ENCODE measurements around the gene ECE2. TPM values are rescaled to one million over a fixed set of nuclear protein-coding genes. Genes with fewer than 3 reads are reported as not detected.
A peak's percentile ranks its signal among the peaks of the same experiment; 100 is the strongest.

Gene ECE2
- total and polyA plus RNA-seq, 10 donors, result not detected

DNA sequence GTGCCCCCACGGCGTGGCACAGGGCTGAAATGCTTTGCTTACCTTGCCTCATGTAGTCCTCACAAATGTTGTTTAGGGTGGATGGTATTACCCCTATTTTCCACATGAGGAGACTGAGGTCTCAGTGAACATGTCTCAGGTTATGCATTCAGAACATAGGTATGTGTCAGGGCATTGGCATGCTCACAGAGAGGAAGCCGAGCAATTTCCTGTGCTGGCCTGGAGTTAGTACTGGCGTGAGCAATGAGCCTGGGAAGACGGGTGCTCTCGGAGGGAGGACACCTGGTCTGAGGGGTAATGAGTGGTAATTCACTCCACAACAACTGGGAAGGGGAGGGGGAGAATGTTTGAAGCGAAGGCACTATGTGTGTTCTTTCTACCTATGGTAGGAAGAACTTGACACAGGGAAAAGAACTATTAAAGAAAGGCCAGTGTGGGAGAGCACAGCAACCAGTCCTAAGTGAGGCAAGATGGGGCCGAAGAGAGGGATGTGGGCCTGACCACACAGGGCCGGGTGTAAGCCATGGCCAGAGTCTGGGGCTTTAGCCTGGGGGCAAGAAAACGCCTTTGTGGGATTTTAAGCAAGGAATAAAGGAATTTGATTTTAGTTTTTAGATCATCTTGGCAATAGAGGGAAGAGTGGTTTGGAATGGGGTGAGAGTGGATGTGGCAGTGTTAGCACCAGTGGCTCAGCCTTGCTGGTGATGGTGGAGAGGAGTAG is 56.7 kb downstream of the ECE2 start:
- H3K27me3 ChIP-seq (replicated peaks in 1 of 7), result no peaks in the 10 kb centered on the region
- 67 to 81% (median 71%) methylated on average over 10 of the region's 10 CpGs for WGBS, 5 donors
- TF ChIP-seq POLR2A (IDR thresholded peaks at IDR 0.05) (no peak), POLR2AphosphoS5 (IDR thresholded peaks at IDR 0.05) (peak in 2 of 3 donors; percentile 7 to 30)
- intact Hi-C loops (cut with DNase I; ENCODE audit: low total_unique reads), result no loop called here
- H3K27ac ChIP-seq, result peak overlapping the region in 3 of 8 donors; percentile 17 to 56 (median 33)
- H3K4me1 ChIP-seq, result peaks cover 8 to 58% (median 31%) of the 10 kb centered on the region in 6 donors
- no peak for DNase-seq
- H3K4me3 ChIP-seq, result no peak overlapping the region
- peaks cover 11 to 80% (median 78%) of the 10 kb centered on the region in 6 donors for H3K36me3 ChIP-seq
- no peaks in the 10 kb centered on the region for H3K9me3 ChIP-seq

DNA sequence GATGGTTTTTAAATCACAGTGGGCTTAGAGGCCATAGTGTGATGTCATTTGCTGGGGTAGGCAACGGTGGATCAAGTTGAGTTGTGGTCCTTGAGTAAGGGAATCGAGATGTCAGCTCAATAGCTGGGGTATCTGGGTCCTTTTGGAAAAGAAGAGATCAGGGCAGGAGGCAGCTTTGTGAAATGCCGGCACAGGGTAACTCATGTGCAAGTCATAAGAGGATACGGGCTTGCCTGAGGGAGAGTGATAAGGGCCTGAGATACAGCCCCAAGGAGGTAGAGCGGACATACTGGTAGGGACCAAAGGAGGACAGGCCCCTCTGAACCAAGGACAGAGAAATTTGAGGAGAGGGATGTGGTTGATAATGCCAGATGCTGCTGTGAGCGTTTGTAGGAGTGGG is 57.4 kb downstream of the ECE2 start:
- Histone ChIP-seq H3K9me3 (no peaks in the 10 kb centered on the region), H3K27ac (peak overlapping the region in 1 of 8 donors; percentile 33), H3K4me3 (no peak overlapping the region), H3K4me1 (peaks cover 8 to 64% (median 35%) of the 10 kb centered on the region in 6 donors), H3K36me3 (peaks cover 11 to 73% (median 71%) of the 10 kb centered on the region in 6 donors), H3K27me3 (replicated peaks in 1 of 7) (no peaks in the 10 kb centered on the region)
- intact Hi-C loops (cut with DNase I; ENCODE audit: low total_unique reads), result no loop called here
- TF ChIP-seq POLR2A (IDR thresholded peaks at IDR 0.05), result no peak
- TF ChIP-seq, protein P1, sequence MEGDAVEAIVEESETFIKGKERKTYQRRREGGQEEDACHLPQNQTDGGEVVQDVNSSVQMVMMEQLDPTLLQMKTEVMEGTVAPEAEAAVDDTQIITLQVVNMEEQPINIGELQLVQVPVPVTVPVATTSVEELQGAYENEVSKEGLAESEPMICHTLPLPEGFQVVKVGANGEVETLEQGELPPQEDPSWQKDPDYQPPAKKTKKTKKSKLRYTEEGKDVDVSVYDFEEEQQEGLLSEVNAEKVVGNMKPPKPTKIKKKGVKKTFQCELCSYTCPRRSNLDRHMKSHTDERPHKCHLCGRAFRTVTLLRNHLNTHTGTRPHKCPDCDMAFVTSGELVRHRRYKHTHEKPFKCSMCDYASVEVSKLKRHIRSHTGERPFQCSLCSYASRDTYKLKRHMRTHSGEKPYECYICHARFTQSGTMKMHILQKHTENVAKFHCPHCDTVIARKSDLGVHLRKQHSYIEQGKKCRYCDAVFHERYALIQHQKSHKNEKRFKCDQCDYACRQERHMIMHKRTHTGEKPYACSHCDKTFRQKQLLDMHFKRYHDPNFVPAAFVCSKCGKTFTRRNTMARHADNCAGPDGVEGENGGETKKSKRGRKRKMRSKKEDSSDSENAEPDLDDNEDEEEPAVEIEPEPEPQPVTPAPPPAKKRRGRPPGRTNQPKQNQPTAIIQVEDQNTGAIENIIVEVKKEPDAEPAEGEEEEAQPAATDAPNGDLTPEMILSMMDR (IDR thresholded peaks at IDR 0.05 in 8 of 11, conservative IDR thresholded peaks at IDR 0.05 in 3 of 11), result no peak
- TF ChIP-seq POLR2AphosphoS5 (IDR thresholded peaks at IDR 0.05), result no peak
- 88 to 93% (median 89%) methylated on average over 6 of the region's 6 CpGs for WGBS, 5 donors
- DNase-seq, result no peak

DNA sequence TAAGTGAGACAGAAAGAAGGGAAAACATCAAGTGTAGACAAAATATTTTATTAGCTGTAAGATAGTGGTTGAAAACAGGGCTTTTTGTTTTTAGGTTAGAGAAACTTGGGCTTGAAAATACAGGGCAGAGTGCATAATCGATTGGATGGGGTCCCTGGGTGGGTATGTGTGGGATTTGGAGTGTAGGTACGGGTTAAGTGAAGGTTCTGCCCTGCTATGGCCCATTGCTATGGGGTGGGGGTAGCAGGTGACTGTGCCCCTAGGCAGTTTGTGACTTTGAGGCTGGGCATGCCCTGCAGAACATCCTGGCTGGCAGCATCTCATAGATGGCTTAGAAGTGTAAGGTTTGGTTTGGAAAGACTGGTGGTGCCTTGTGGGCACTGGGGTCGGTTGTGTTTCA is 57.9 kb downstream of the ECE2 start:
- Histone ChIP-seq H3K27ac (peak overlapping the region in 2 of 8 donors; percentile 0 to 93), H3K9me3 (no peaks in the 10 kb centered on the region), H3K36me3 (peaks cover 10 to 68% (median 66%) of the 10 kb centered on the region in 6 donors), H3K27me3 (replicated peaks in 1 of 7) (peaks cover 0 to 5% (median 0%) of the 10 kb centered on the region in 7 donors), H3K4me3 (no peak overlapping the region), H3K4me1 (peaks cover 8 to 70% (median 38%) of the 10 kb centered on the region in 6 donors)
- 76 to 88% (median 80%) methylated on average over 2 to 3 of the region's 3 CpGs for WGBS, 5 donors
- peak in 1 of 3 donors; percentile 17 for TF ChIP-seq POLR2AphosphoS5 (IDR thresholded peaks at IDR 0.05)
- TF ChIP-seq, protein P1 (IDR thresholded peaks at IDR 0.05 in 8 of 11, conservative IDR thresholded peaks at IDR 0.05 in 3 of 11), result no peak
- intact Hi-C loops (cut with DNase I; ENCODE audit: low total_unique reads), result no loop called here
- DNase-seq, result no peak

DNA sequence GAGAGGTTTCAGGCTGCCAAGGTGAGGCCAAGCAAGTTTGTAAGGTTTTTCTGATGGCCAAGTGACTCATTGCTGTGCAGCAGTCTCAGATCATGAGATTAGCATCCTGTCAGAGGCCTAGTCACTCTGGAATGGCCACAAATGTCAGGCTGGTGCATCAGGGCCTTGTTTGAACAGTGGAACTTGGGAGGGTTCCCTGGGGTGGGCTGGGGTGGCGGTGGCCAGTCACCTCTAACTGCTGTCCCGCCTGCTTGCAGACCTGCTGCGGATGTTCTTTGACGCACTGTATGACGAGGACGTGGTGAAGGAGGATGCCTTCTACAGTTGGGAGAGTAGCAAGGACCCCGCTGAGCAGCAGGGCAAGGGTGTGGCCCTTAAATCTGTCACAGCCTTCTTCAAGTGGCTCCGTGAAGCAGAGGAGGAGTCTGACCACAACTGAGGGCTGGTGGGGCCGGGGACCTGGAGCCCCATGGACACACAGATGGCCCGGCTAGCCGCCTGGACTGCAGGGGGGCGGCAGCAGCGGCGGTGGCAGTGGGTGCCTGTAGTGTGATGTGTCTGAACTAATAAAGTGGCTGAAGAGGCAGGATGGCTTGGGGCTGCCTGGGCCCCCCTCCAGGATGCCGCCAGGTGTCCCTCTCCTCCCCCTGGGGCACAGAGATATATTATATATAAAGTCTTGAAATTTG is 58.8 kb downstream of the ECE2 start:
- no peak for DNase-seq
- 74 to 89% (median 79%) methylated on average over 15 of the region's 15 CpGs for WGBS, 5 donors
- Histone ChIP-seq H3K36me3 (peaks cover 3 to 61% (median 57%) of the 10 kb centered on the region in 6 donors), H3K27ac (peak overlapping the region in 6 of 8 donors; percentile 85 to 95 (median 92)), H3K27me3 (replicated peaks in 1 of 7) (peaks cover 0 to 5% (median 0%) of the 10 kb centered on the region in 7 donors), H3K9me3 (no peaks in the 10 kb centered on the region), H3K4me1 (peaks cover 8 to 73% (median 41%) of the 10 kb centered on the region in 6 donors), H3K4me3 (no peak overlapping the region)
- intact Hi-C loops (cut with DNase I; ENCODE audit: low total_unique reads), result no loop called here
- TF ChIP-seq POLR2A (IDR thresholded peaks at IDR 0.05), result no peak
- TF ChIP-seq, protein P1 (IDR thresholded peaks at IDR 0.05 in 8 of 11, conservative IDR thresholded peaks at IDR 0.05 in 3 of 11), result no peak
- TF ChIP-seq POLR2AphosphoS5 (IDR thresholded peaks at IDR 0.05), result peak in 1 of 3 donors; percentile 72
